ENCODE data around the gene MSANTD2. TPM values are rescaled to one million over a fixed set of nuclear protein-coding genes. Genes with fewer than 3 reads are reported as not detected.

Gene MSANTD2
- total and polyA plus RNA-seq, 9 of the 15 experiments (the other 6 are each of a cell fraction or from before 2014, with no cell fraction given): 1.3 to 9.9 (median 5.3) TPM

DNA sequence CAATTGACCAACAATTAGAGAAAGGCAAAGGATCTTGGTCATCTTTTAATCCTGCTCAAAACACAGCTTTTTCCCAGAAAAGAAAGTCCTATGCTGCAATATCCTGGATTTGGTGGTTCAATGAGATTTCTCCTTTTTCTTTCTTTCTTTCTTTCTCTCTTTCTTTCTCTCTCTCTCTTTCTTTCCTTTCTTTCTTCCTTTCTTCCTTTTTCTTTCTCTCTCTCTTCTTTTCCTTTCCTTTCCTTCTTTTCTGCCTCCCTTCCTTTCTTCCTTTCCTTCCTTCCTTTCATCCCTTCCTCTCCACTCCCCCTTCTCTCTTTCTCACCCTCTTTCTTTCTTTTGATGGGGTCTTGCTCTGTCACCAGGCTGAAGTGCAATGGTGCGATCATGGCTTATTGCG lies 31.7 kb upstream of the MSANTD2 start (continued):
- TF ChIP-seq MLLT1 (IDR thresholded peaks at IDR 0.05): 0 out of 4 replicates have a peak, but pooled peaks of 1 of the 2 experiments have one; percentile 21

DNA sequence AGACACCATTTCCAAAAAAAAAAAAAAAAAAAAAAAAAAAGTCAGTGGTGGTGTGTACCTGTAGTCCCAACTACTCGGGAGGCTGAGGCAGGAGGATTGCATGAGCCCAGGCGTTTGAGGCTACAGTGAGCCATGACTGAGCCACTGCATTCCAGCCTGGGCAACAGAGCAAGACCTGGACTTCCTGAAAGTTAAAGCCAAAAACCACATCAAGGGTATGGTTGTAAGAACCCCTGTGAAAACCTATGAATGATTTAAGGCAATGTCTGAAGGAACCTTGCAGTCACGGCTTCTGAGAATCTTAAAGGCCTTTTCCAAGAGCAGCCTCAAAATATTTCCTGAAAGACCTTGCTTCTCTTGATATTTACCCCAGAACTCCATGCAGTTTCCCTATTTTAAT lies 30.5 kb upstream of the MSANTD2 start:
- no peak overlapping the region for H3K4me2 ChIP-seq (ENCODE audit: insufficient read depth, low read length)
- TF ChIP-seq TEAD1 (CRISPR knock-in tag; IDR thresholded peaks at IDR 0.05) (no peak), ZNF140 (CRISPR knock-in tag; IDR thresholded peaks at IDR 0.05) (no peak), SMC3 (conservative IDR thresholded peaks at IDR 0.05; ENCODE audit: insufficient read depth, low read depth, low read length) (no peak), DMBX1 (CRISPR knock-in tag; IDR thresholded peaks at IDR 0.05; ENCODE audit: borderline replicate concordance) (no peak)
- TF ChIP-seq, protein P1, sequence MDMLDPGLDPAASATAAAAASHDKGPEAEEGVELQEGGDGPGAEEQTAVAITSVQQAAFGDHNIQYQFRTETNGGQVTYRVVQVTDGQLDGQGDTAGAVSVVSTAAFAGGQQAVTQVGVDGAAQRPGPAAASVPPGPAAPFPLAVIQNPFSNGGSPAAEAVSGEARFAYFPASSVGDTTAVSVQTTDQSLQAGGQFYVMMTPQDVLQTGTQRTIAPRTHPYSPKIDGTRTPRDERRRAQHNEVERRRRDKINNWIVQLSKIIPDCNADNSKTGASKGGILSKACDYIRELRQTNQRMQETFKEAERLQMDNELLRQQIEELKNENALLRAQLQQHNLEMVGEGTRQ (CRISPR knock-in tag; IDR thresholded peaks at IDR 0.05): no peak
- ATAC-seq: no peak
- H3K4me1 ChIP-seq (replicated peaks in 1 of 2; ENCODE audit: control insufficient read depth in 2 of 2, insufficient read depth in 2 of 2, low read length in 2 of 2): no peaks in the 10 kb centered on the region
- no peak overlapping the region for H3K27ac ChIP-seq (ENCODE audit: extremely low read depth, low read depth, low read length)
- no peak overlapping the region for H3K9ac ChIP-seq (ENCODE audit: insufficient read depth in 1 of 2, low read depth in 2 of 2, low read length in 2 of 2)
- no peak for DNase-seq (ENCODE audit: extremely low read depth in 1 of 4, low spot score in 3 of 4)
- intact Hi-C loops (cut with micrococcal nuclease): no loop called here
- ChIA-PET CTCF (ENCODE audit: low intra/inter-chr PET ratio) (no interaction called here), POLR2A (no interaction called here)
- no peak overlapping the region for H2AFZ ChIP-seq (ENCODE audit: low read depth, low read length)
- no TSS peak for BruUV-seq (replicated peaks)
- no peak overlapping the region for H3K4me3 ChIP-seq
- no peaks in the 10 kb centered on the region for H3K9me1 ChIP-seq (ENCODE audit: control insufficient read depth, insufficient read depth, low read length)
- in situ Hi-C loops (cut with MboI): loop anchor here (25.0 kb wide), 1 partner anchor 418 kb away; the partner anchor contains the start of gene OR8B4
- H3K27me3 ChIP-seq (ENCODE audit: control insufficient read depth in 2 of 2, insufficient read depth in 2 of 2, low read length in 2 of 2): peaks cover 4 to 23% of the 10 kb centered on the region in 2 experiments; a peak in 4 of 5 replicates
- H4K20me1 ChIP-seq (replicated peaks; ENCODE audit: control insufficient read depth, insufficient read depth, low read length): no peaks in the 10 kb centered on the region; the same call in 1 of the 2 replicates
- WGBS (ENCODE audit: insufficient coverage, low coverage, missing lambda C conversion rate): 6% methylated on average over 2 of the region's 3 CpGs
- H3K79me2 ChIP-seq (ENCODE audit: control insufficient read depth, insufficient read depth, low read length): no peaks in the 10 kb centered on the region
- no peaks in the 10 kb centered on the region for H3K36me3 ChIP-seq (ENCODE audit: control insufficient read depth, insufficient read depth, low read length)
- H3K9me3 ChIP-seq (replicated peaks; ENCODE audit: control insufficient read depth, insufficient read depth, low read depth, low read length): no peaks in the 10 kb centered on the region
- FAIRE-seq: no peak
